ENCODE measurements around the gene FNDC3B. TPM values are rescaled to one million over a fixed set of nuclear protein-coding genes. Genes with fewer than 3 reads are reported as not detected.

FNDC3B gene
- total and polyA plus RNA-seq, 2 donors (not counting 1 experiment from before 2014, with no cell fraction given): 1.2 to 9.2 TPM

- WGBS (ENCODE audit: insufficient coverage): 82% methylated on average over 8 of the region's 13 CpGs
- Histone ChIP-seq H3K9ac (ENCODE audit: low read length) (no peak overlapping the region), H3K79me2 (ENCODE audit: control insufficient read depth, insufficient read depth, low read length) (no peaks in the 10 kb centered on the region), H4K20me1 (ENCODE audit: control insufficient read depth, insufficient read depth, low read length, poor library complexity, severe bottlenecking) (no peaks in the 10 kb centered on the region), H3K27me3 (replicated peaks in 1 of 4; ENCODE audit: control extremely low read depth in 1 of 4, control insufficient read depth in 3 of 4, insufficient read depth in 4 of 4, low read length in 3 of 4) (no peaks in the 10 kb centered on the region), H3K36me3 (replicated peaks in 1 of 2; ENCODE audit: control extremely low read depth in 1 of 2, control insufficient read depth in 1 of 2, extremely low read depth in 1 of 2, insufficient read depth in 2 of 2, low read length in 1 of 2) (no peaks in the 10 kb centered on the region), H3K4me1 (ENCODE audit: control insufficient read depth in 2 of 2, insufficient read depth in 2 of 2, low read length in 2 of 2) (no peaks in the 10 kb centered on the region), H2AFZ (ENCODE audit: insufficient read depth, low read depth, low read length, poor library complexity, severe bottlenecking) (no peak overlapping the region), H3K4me2 (replicated peaks; ENCODE audit: low read depth, low read length, poor library complexity, severe bottlenecking) (no peak overlapping the region), H3K27ac (ENCODE audit: low read length in 2 of 2) (no peak overlapping the region), H3K4me3 (ENCODE audit: control extremely low read depth in 1 of 5, extremely low read depth in 1 of 5, insufficient read depth in 1 of 5, low read depth in 2 of 5, low read length in 4 of 5) (no peak overlapping the region), H3K9me3 (ENCODE audit: control extremely low read depth in 1 of 3, control insufficient read depth in 2 of 3, insufficient read depth in 1 of 3, low read length in 2 of 3) (peaks cover 0 to 3% (median 0%) of the 10 kb centered on the region in 3 donors)
- DNase-seq (no peak), ATAC-seq (ENCODE audit: low read depth) (no peak)
- ChIA-PET POLR2A (interaction anchor here (0.7 kb wide), 1 partner anchor 47 kb away, joined by 3 read pairs; no protein-coding TSS in a partner anchor), CTCF (interaction anchor here (0.6 kb wide), 1 partner anchor 11 kb away, joined by 3 read pairs; no protein-coding TSS in a partner anchor)
- H3K9me3 Mint-ChIP-seq (ENCODE audit: insufficient read depth): no peaks in the 10 kb centered on the region
- intact Hi-C loops (cut with micrococcal nuclease): no loop called here
- no peaks in the 10 kb centered on the region for H3K4me1 Mint-ChIP-seq
- H3K27me3 Mint-ChIP-seq: no peaks in the 10 kb centered on the region
- no peak overlapping the region for H3K27ac Mint-ChIP-seq
- no peak for TF ChIP-seq CTCF (IDR thresholded peaks at IDR 0.05)
- TF ChIP-seq EZH2 (IDR thresholded peaks at IDR 0.05; ENCODE audit: borderline replicate concordance, insufficient read depth, low read depth, low read length, poor library complexity, severe bottlenecking): no peak
- no peak overlapping the region for H3K4me3 Mint-ChIP-seq
These were observed 134.2 kb downstream of the FNDC3B start for GRCh38 chr3:172173316-172174254.

Data from B cell (primary cell).